Skeletal muscle cell (primary cell): ENCODE measurements around the gene TWSG1.
A peak's percentile ranks its signal among the peaks of the same experiment; 100 is the strongest.
"Not testable (repeated sequence)": the region's sequence is repeated elsewhere in the genome, so short reads cannot be mapped to it uniquely, and the experiment has no call there.

ENCODE experiments used
- DNase-seq: peaks from one replicate; pipeline ENCODE4 v3.0.0-alpha.2; 2010; ENCODE audit warnings: low read depth
- H3K4me3 ChIP-seq: 2 replicates; pipeline ENCODE4 v1.5.1; 2011; ENCODE audit warnings: low read depth, mild to moderate bottlenecking, control low read depth, low read length, moderate library complexity

TWSG1 gene

GRCh38 chr18:9333441-9334328 is 888 bp upstream of the TWSG1 start:
- peak; percentile 14 for DNase-seq
- peak overlapping the region; percentile 56 for H3K4me3 ChIP-seq

GRCh38 chr18:9334973-9335696 is 562 bp downstream of the TWSG1 start:
- H3K4me3 ChIP-seq, result peak overlapping the region; percentile 70
- no peak for DNase-seq

- peak overlapping the region; percentile 70 for H3K4me3 ChIP-seq
- DNase-seq, result no peak
Measured at GRCh38 chr18:9335697-9336045, 1.1 kb downstream of the TWSG1 start.

GRCh38 chr18:9336827-9337226 is 2.3 kb downstream of the TWSG1 start:
- H3K4me3 ChIP-seq, result no peak overlapping the region
- DNase-seq, result no peak

- no peak overlapping the region for H3K4me3 ChIP-seq
- no peak for DNase-seq
Measured at GRCh38 chr18:9337873-9338272, 3.3 kb downstream of the TWSG1 start.

GRCh38 chr18:9340472-9340871 is 5.9 kb downstream of the TWSG1 start:
- no peak overlapping the region for H3K4me3 ChIP-seq

GRCh38 chr18:9343577-9343976 is 9.0 kb downstream of the TWSG1 start:
- no peak for DNase-seq
- H3K4me3 ChIP-seq, result no peak overlapping the region

More at GRCh38 chr18:9340472-9340871, 5.9 kb downstream of the TWSG1 start:
- DNase-seq, result no peak

GRCh38 chr18:9346775-9347174 is 12.2 kb downstream of the TWSG1 start:
- no peak overlapping the region for H3K4me3 ChIP-seq

GRCh38 chr18:9348079-9348671 is 13.6 kb downstream of the TWSG1 start:
- DNase-seq, result no peak
- H3K4me3 ChIP-seq, result no peak overlapping the region

More at GRCh38 chr18:9346775-9347174, 12.2 kb downstream of the TWSG1 start:
- DNase-seq, result no peak

- DNase-seq, result no peak
- no peak overlapping the region for H3K4me3 ChIP-seq
Measured at GRCh38 chr18:9348766-9349165, 14.2 kb downstream of the TWSG1 start.

GRCh38 chr18:9353596-9353995 is 19.0 kb downstream of the TWSG1 start:
- DNase-seq, result no peak

GRCh38 chr18:9354256-9354655 is 19.7 kb downstream of the TWSG1 start:
- no peak overlapping the region for H3K4me3 ChIP-seq
- no peak for DNase-seq

More at GRCh38 chr18:9353596-9353995, 19.0 kb downstream of the TWSG1 start:
- H3K4me3 ChIP-seq, result no peak overlapping the region

- H3K4me3 ChIP-seq, result no peak overlapping the region
- no peak for DNase-seq
Measured at GRCh38 chr18:9356976-9357375, 22.4 kb downstream of the TWSG1 start.

GRCh38 chr18:9359796-9360195 is 25.2 kb downstream of the TWSG1 start:
- DNase-seq, result no peak
- no peak overlapping the region for H3K4me3 ChIP-seq

GRCh38 chr18:9361191-9361590 is 26.6 kb downstream of the TWSG1 start:
- H3K4me3 ChIP-seq, result no peak overlapping the region
- no peak for DNase-seq

GRCh38 chr18:9362869-9363268 is 28.3 kb downstream of the TWSG1 start:
- DNase-seq, result no peak
- no peak overlapping the region for H3K4me3 ChIP-seq

- no peak for DNase-seq
- H3K4me3 ChIP-seq, result no peak overlapping the region
Measured at GRCh38 chr18:9364242-9364641, 29.7 kb downstream of the TWSG1 start.

- no peak for DNase-seq
- H3K4me3 ChIP-seq, result no peak overlapping the region
Measured at GRCh38 chr18:9365406-9365805, 30.8 kb downstream of the TWSG1 start.

GRCh38 chr18:9366126-9366714 is 31.6 kb downstream of the TWSG1 start:
- H3K4me3 ChIP-seq, result no peak overlapping the region
- no peak for DNase-seq

GRCh38 chr18:9373254-9373653 is 38.7 kb downstream of the TWSG1 start:
- H3K4me3 ChIP-seq, DNase-seq: not testable (repeated sequence)
